Hippocampal formation (tissue), 2 donors: ENCODE measurements around the gene CAMTA1.

Experiments
- DNase-seq, 2 donors: peaks; one replicate each; lab custom pipeline; 2025; lab: John Stamatoyannopoulos, UW

CAMTA1 gene

DNA sequence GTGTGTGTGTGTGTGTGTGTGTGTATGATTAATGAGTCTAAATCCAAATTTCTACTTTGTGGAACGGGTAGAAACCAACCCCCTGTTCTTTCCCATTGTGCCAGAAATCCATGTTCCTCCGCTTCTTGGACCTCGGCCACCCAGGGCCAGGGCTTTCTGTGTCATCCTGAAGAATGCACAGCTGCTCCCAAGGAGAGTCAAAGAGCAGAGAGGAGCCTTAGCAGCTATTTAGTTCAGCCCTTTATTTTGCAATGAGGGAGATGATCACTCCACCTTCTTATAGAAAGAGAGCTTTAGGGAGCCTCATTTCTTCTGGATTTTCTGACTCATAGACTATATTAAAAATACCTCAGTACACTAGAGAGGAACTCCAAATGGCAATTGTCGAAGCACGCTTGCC lies 496.6 kb downstream of the CAMTA1 start:
- no peak for DNase-seq

DNA sequence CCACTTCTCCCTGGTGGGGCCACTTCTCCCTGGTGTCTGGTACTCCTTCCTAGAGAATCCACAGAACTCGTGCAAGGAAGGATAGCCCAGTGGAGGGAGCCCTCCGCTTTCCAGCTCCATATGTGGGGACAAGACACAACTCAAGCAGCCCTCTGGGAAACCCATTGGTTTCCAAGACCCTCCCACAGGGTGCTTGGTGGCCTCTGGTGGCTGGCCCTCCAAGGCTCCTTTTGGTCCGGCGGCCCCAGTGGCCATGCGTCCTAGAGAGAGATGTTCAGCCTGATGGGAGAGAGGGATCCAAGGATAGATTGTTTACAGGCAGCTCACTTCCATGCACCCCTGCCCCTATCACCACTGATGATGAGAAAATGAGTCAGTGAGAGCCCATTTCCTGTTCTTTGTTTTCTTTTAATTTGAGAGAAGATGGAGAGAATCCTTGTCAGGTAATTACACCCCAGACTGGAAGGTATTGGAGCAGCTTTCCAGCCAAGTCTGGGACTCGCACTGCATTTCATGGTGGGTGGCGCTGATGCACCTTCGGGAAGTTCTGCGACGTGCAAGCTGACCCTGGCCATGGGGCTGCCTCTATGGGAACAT lies 499.7 kb downstream of the CAMTA1 start:
- no peak for DNase-seq

DNA sequence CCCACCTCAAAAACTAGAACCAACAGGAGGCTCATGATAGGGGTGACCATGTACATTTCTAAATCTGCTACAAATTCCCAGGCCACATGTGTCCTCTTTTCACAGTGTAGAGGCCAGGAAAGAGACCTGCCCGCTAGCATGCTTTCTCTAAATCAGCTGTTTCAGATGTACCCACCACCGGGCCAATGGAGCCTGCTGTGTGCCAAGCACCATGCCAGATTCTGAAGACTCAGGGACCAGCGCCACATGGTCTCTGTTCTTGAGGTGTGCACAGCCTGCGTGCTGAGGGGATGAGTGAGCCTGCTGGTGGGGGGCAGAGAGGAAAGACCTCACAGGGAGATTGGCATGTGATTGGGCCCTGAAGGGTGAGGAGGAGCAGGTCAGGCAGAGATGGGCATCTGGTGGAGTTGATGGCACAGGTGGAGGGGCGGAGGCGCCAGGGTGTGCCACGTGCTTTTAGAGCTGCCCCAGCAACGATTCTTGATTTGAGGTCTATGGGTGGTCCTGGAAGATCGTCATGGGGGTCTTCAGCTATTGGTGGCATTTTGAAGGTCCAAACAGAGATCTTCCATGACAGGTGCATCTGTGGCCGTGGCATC lies 500.7 kb downstream of the CAMTA1 start:
- no peak for DNase-seq

DNA sequence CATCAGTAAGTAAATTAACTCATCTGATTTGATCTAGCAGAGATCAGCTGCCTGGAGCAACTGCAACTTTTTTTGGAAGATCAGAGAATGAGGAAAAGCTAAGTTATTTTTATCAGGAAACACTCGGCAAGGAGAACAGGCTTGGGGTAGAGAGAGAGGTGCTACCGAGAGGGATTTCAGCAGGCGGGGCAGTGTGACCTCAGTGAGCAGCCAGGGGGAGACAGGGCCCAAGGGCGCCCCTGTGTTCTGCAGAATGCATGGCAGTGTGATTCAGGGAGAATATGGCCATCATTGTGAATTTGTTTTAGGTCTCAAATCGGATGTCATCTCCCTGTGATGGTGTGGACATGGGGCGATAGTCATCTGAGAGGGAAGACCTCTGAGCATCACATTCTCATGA lies 501.8 kb downstream of the CAMTA1 start:
- DNase-seq: no peak

DNA sequence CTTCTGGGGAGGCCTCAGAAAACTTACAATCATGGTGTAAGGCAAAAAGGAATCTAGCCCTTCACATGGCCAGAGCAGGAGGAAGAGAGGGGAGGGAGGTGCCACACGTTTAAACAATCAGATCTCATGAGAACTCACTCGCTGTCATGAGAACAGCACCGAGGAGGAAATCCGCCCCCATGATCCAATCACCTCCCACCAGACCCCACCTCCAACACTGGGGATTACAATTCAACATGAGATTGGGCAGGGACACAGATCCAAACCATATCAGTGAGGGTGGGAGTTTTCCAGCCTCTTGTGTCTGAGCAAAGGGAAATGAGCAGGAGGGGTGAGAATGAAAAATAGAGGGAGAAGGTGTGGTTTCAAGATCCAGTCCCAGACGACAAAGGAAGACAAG lies 503.7 kb downstream of the CAMTA1 start:
- no peak for DNase-seq

DNA sequence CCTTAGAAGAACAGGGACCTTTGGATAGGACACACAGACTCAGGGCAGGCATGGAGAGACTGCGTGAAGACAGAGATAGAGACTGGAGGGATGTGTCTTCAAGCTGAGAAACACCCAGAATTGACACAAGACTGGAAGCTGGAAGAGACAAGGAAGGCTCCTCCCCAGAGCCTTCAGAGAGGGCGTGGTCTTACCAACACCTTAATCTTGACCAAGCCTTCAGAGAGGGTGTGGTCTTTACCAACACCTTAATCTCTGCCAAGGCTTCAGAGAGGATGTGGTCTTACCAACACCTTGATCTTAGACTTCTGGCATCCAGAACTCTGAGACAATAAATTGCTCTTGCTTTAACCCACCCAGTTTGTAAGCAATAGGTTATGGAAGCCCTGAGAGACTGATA lies 504.4 kb downstream of the CAMTA1 start:
- DNase-seq: no peak

DNA sequence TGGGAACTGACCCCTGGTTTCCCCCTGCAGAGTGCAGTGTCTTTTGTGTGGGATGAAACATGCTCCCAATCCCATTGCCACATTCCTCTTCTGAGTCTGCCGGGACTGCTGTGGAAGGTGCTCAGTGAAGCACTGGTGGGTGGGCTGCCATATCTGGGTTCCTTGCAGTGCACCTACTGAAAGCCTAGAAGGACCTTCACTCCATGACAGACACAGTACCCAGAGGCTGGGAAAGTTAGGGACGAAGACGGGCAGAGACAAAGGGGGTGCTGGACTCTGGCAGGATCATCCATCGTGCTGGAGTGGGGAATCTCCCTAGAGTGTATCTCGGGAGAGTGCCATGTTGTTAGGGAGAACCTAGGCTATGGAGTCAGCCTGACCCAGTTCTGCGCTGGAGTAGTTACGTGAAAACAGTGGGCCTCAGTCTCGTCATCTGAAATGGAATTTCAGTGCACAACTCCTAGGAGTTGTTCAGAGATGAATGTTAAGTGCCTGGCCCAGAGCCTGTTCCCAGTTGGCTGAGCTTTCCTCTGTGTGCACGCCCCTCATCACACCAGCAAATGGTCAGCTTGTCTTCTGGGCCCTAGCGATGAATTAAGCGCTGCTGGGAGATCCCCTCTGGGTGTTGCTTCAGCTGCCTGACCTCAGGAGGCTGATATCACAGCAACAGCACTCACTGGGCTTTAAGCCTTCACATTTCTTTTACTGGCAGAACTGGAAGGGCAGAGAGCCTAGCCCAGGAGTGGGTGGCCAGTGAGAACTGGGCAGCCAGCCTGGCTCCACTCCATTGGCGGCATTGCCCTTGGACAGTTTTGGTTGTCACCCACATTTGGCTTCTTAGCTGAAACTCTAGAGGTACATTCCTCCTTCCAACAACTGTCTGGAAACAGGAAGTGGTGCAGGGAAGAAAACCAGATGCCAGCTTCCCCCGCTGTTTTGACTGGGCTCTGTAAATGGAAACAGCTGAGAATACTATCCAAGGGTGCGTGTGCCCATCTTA lies 506.0 kb downstream of the CAMTA1 start:
- DNase-seq: peak; percentile 44 to 47

DNA sequence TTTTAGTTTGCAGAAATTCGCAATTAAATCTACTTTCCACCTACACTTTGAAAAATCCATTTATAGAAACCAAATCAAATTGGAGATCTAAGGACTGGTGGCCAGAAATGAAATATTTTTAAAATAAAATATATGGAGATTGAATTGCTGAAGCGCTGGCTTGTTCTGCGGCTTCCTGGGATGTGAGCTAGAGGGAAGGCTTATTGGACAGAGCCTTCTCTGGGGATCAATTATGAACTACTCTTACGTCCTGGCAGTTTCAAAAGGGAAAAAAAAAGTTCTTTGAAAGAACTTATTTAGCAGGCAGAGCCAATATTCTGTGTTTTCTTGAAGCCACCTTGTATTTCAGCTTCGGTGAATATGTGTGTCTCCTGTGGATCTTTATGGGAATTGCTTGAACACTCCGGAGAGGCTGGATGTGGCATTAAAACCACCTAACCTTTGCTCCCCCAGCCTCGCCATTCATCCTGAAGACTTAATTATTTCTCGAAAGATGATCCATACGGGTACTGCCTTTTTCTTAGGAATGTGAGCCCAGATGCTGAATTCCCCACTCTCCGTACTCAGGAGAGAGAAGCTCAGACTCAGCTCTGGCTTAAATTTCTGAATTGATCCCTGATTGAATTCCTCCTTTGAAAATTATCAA lies 506.9 kb downstream of the CAMTA1 start:
- no peak for DNase-seq

DNA sequence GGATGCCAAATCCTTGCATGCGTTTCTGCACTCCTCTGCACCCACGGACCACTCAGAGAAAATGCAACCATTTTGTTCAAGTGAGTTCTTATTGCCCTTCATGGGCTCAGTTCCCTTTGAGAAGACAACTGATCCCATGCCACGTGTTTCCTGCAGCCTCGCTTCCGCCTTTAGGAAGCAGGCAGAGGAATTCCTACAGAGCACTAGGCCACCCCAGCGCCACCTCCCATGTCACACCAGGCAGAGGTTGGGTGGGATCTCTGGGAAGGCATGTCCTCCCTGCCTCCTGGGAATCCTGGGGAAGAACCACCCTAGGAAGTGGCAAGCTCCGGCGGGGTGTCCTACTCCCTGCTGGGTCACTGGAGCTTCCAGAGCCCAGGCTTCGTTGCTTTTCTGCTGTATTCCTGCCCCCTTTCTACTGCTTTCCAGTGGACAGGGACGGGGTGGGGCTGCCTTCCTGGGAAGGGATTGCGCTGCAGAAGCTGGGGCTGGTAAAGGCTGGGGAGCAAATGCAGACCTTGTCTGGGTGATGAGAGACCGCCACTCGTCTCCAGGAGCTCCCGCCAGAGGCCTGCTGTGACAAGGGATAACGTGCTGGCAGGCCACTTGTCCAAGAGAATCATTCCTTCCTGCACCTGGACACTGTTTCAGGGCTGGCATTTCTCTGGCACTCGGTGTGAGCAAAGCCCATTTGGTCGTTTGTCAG lies 507.6 kb downstream of the CAMTA1 start:
- DNase-seq: no peak

DNA sequence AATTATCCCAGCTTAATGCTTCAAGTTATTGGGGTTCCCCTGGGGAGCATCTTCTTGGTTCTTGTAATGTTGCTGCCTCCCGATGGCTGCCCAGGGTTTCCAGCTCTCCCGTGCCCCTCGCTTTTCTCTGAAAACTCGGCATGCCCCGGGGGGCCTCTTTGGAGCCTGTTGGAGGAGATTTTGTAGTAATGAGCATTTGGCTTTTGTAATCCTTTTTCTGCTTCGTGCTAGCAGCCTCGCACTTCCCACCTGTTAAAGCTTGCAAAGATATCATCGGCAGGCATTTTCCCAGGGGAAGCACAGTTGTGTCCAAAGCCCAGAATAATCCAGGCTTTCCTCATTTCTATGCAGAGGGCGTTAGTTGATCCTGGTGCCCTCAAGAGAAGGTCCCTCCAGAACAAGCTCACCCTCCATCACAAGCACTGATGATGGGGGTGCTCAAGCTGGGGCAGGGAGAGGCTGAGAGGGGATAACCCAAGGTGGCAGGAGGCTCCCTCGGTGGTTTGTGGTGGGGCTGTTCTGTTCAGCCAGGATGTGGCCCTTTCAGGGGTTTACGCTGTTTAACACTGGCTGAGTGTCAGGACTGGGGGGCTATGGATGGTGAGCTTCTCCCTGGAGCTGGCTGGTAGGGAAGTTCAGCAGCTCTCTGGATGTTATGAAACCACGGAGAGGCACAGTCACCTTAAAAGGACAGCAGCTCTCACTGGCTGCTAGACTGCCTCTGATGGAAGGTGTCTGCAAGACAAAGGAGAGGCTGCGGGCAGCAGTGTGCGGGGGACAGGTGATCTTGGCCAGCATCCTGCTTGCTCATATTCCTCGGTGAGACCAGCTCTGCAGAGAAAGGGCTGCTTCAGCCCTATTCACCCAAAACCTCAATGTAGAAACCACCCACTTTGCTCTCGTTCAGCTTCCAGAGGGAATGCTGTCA lies 508.7 kb downstream of the CAMTA1 start:
- no peak for DNase-seq

DNA sequence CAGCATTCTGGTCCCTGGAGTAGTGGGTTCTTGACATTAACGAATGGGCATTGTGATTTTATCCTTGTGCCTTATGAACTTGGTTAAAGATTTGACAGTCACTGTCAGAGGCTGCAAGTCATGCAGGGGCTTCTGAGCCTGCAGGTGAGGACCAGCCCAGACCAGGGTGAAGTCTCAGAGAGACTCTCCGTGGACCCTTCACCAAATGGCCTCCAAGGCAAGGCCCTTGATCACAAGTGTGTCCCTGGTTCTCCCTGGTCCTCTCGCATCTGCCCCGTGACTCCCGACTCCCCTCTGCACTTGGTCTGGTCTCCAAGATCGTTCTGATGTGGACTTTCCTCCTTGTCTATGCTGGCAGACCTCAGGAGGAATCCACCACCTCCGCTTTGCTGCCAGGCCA lies 509.4 kb downstream of the CAMTA1 start:
- no peak for DNase-seq

DNA sequence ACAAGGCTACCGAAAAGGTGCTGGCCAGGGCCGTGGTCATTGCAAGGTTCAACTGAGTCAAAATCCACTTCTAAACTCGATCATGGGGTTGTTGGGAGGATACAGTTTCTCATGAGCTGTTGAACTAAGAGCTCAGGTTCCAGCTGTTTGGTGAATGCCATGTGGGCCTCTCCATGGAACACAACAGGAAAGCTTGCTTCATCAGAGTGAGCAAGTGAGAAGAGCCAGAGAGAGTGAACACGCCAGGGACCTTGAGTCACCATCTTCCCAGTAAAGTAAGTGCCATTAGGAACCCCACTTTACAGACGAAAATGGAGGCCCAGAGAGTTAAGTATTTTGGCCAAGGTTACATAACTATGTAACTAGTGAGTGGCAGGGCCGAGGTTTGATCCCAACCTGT lies 510.7 kb downstream of the CAMTA1 start:
- no peak for DNase-seq

DNA sequence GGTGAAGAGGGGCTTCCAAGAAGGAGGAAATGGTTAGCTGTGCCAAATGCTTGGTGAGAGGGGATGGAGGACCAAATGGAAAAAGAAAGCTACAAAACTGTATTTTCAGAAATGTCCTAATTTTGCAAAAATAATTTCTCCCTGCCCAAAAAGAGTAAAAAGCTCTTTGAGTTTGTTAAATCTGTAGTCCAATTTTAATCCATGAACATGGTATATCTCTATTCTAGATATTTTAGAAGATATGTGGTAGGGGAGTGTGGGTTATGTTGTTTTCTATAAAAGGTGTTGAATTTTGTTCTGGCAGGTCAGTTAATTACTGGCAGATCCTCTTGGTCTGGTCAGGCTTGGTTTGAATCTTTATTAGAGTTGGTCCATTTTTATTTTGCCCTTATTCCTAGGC lies 511.7 kb downstream of the CAMTA1 start:
- no peak for DNase-seq

DNA sequence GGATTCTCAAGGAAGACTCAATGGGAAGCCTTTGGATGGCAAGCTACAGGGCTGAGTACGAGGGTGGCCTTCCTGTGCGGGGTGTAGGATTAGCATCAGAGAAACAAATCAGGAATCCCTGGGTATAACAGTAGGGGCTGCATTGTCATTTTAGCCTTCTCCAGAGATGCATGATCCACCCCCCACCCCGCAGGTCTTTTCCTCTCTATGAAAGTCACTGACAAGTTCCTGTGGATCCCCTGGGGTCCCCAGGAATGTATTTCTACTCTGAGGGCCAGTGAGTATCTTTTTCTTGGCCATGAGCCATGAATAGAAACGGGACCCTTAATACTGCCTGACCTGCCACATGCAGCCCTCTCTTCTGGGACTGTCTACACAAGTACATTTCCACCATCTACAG lies 512.9 kb downstream of the CAMTA1 start:
- no peak for DNase-seq

DNA sequence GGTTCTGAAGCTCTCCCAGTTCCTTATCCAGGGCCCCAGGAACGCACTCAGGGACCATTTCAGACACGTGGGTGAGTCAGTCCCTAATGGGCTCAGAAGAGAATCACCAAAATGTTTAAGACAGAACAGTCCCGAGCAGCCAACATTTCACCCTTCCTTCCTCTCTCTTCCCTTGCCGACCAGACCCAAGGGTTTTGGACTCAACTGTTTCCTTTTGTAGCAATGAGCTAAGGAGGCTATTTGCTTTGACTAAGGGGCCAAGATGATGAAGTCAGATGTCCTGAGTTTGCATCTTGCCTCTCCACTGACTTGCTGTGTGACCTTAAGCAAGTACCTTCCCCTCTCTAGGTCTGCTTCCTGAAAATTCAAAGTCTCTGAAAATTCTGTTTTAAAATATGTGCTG lies 513.5 kb downstream of the CAMTA1 start:
- no peak for DNase-seq

DNA sequence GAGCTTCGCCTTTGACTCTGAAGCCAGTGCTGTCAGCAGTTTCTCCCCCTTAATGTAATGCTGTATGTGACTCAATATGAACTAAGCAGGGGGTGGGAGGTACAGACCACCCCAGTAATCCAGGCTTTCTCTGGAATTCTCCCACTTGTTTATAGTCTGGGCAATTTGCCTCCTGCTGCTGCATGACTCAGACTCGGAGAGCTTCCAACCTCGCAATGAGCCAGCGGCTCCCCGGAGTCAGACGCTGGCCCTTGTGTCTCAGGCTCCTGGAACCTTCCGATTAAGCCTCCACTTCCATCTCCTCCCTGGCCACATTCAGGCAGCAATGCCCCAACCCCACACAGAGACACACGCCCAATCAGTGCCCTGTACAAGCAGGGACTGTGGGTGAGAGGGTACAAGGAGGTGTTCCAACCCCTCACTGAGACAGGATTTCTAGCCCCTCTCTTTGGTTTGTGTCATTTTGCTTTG lies 514.1 kb downstream of the CAMTA1 start:
- DNase-seq: peak in 1 of 2 donors; percentile 23

DNA sequence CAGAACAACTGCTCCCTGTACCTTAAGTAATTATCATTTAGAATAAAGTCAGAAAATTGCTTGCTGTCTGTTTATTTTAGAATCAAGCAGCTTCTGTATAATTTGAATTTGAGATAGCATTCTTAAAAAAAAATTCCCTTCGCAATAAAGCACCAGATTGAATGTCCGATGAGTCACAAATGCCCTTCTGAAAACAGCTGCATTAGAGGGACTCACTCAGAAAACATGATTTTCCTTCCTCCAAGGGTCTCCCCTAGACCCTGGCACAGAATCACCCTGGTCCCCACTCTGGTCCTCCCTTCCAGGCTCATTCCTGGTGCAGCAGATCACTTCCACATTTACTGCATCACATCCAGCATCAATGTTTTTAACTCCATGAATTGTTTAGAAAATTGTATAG lies 514.7 kb downstream of the CAMTA1 start:
- no peak for DNase-seq

DNA sequence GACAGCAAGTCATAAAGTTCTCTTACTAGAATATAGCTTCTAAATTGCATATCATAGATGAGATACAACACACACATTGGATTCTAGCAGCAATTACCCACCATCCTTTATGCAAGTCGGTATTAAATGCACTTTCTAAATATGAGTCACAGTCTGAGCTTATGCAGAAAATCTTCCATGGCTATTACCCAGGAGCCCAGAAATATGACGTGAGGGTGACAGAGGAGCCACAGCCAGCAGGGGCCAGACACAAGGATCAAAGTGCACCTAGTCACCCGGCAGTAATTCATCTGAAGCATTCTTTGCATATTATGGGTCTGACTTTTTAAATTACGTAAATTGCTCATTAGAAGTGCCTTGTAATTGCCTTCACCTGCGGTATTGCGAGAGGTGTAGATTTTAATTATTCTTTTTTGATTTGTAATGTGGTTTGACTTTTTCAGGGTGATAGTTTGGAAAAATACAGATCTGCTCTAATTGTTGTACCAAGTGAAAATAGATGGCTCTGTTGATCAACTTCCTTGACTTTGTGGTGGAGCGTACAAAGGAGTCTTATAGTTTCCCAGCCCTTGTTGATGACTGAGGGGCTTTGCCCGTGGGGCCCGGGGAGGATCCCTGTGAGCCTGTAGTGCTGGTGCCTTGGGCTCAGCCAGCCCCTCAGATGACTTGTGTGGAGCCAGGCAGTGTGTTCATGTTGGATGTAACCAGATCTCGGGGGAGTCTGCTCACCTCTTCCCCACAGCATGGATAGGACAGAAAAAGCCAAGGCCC lies 515.8 kb downstream of the CAMTA1 start:
- no peak for DNase-seq

DNA sequence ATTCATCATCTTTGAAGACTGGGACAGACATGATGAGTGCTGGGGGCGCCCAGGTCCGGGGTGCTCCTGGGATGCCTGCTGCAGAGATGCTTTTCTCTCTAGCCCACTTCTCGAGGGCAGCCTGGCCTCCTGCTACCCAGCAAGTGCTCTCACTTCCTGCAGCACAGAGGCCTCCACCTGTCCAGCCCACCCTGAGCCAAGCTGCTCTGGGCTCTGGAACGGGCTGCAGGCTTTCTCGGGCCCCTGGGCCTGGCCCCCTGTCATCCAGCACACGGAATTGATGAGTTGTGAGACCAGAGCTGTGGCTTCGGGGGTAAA lies 516.4 kb downstream of the CAMTA1 start:
- no peak for DNase-seq

DNA sequence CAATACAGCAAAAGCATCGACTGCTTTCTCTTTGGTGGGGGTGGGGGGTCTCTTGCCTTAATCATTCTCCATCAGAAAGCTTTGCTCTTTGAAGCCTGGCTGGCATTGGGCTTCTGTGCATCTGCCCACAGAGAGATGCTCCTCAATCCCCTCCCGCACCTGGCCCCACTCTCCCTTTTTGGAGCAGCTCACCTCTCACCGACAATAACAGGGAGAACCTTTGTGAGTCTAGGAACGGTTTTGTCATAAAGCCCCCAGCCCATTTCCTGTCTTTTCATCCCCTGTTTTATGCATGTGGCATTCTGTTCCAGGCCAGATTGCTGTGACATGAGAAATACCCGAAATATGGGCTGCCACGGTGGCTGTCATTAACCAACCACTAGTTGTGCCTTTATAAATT lies 516.9 kb downstream of the CAMTA1 start:
- DNase-seq: no peak
